ENCODE results near the gene CD63.

Gene CD63

DNA sequence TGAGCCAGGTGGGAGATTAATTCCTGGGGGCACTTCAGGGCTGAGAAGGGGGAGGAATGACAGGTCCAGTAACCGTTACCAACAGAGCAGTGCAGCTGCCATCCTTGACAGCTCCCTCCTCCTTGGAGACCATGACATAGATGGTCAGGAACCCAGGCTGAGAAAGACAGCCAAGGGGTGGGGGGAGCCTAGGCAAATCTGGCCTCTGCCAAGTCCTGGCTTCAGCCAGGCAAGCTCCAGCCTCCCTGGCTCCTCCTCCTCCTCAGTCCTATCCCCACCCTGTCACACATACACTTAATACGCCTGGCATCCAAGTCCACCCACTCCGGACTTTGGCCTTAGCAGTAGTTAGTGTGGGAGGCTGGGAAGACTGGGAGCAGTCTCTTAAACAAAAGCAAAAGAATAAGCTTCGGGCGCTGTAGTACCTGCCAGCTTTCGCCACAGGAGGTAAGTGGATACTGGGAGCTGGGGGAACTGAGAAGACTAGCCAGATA lies 8.7 kb downstream of the CD63 start, which contains the start of gene RDH5:
RDH5 (plus strand) TSS at position 323 of the 494 bp plus-strand sequence. CDS start 792 bp downstream, outside the sequence.
- no peak for DNase-seq

DNA sequence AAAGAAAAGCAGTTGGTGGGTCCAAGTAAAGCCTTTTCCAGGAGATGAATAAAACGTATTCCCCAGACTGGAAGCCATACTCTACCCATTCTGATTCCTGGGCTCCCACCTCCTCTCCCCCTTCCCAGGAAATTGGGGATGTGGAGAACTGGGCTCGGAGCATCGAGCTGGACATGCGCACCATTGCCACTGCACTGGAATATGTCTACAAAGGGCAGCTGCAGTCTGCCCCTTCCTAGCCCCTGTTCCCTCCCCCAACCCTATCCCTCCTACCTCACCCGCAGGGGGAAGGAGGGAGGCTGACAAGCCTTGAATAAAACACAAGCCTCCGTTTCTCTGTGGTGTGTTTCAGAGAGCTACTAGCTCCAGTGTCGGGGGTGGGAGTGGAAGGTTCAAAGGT lies 9.4 kb downstream of the CD63 start:
- DNase-seq = no peak

DNA sequence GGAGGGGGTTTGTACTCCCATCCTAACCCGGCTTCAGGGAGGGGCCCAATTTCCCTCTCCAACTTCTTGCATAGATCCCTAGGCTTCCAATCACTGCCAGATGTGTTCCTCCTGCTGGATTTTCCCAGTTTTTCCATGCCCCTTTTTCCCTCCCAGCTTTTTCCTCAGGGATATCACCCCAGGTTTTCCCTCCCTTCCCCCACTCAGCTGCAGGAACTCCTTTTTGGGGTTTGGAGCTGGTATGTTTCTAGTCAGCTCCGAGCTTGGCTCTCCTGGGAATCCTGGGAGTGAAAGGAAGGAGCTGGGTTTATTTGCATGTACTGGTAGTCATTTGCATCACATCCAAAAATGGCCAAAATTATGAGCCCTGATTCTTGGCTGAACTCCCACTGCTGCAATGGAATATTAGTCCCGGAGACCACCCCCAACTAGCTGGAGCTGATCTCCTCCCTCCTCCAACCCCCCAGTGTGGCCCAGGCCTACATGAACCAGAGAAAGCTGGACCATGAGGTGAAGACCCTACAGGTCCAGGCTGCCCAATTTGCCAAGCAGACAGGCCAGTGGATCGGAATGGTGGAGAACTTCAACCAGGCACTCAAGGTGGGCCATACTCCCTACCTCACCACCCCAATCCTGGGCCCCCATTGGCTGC lies 10.1 kb downstream of the CD63 start:
- DNase-seq = no peak

DNA sequence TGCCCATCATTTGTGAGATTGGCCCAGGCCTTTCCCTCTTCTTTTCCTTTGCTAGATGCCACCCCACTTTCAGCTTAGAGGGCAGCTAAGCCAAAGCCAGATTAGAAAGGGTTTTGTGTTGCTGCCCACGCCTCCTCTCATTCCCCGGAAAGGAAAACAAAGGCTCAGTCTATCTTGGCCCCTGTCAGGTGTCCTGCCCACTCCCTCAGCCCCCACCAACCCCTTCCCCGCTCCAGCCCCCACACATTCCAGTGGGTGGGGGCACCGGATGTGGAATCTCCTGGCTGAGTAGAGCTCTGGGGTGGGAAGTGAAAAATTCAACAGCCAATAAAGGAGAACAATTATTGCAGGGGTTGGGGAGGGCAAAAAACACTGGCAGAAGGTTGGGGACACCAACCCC lies 10.8 kb downstream of the CD63 start:
- DNase-seq = no peak

DNA sequence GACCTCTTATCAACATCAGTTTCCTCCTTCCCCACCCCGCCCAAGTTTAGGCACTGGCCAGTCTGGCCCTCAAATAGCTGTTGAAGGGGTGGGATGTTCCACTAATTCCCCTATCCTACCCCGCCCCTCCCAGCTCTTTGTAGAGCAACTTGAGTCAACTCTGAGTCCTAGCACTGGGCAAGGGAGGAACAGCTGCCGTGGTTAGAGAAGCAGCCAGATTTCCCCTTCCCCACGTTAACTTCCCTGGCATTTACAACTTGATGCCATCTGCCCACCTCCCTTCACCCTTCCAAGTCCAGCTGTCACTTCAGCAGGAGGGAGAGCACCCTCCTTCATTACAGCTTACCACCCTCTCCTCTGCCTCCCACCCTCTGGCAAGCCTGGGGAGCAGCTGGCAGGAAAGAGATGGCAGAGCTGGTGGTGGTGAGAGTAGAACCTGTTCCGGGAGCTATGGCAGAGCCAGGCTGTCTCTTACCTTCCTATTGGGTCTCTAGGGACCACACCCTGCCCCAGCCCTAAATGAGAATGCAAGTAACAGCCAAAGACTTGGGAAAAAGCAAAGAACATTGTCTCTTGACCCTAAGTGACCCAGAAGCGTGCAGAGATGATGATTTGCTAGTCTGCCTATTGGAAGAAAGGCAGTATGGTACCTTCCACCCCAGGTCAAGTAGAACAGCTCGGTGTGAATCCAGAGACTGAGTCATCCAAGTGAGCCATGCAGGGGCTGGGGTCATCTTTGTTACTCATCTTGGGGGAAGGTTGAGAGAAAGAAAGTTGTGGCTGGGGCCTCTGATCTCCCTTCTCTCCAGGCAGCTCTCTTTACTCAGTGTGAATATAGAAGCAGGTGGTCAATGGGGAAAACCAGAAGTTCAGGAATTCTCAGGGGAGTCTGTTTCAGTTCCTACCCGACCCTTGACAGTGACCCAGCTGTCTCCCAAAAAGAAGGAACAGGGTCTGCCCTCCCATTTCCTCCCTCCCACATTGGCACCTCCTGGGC lies 11.5 kb downstream of the CD63 start:
- DNase-seq = no peak

DNA sequence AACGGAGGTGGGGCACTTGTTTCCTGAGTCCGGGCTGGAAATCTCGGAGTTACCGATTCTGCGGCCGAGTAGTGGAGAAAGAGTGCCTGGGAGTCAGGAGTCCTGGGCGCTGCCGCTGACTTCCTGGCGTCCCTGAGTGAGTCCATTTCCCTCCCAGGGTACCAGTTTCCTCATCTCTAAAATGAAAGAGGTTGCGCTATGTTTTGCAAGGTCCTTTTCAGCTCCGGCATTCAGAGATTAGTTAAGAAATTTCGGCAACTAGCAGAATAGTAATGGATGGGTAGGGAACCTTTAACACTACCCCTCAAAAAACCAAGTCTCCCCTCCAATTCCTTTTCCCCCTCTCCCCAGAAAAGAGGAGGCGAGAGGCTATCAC lies 12.2 kb downstream of the CD63 start:
- DNase-seq = no peak

DNA sequence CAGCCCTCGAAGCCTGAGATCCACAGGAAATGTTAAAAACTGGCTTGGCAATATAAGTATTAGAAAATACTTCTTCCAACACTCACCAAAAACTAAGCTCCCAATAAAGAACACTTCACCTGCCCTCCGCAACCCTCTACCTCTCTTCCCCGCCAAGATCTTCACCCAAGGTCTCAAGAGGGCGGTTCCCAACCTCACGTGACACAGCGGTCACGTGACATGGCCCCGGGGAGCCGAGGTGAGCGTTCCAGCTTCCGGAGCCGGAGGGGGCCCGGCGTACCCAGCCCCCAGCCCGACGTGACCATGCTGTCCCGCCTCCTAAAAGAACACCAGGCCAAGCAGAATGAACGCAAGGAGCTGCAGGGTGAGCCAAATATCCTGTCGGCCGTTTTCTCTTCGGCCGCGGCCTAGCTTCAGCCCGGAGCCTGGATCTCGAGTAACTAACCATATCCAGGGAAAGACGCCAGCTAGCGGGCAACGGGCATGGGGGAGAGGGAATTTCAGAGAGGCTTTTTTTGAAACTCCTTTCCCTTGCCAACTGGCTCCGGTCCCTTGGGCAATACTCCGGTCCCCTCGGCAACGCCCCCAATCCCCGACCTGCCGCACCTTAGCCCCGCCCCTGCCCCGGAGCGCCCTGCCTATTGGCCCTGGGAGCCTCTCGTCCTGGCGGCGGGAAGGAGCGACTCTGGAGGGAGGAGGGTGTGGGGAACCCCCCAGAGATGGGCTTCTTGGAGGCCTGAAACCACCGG lies 12.8 kb downstream of the CD63 start, which contains the start of gene BLOC1S1:
BLOC1S1 (plus strand) TSS at position 214 of the 749 bp plus-strand sequence; CDS start at position 220, 6 bp downstream.
- DNase-seq = peak; percentile 94

DNA sequence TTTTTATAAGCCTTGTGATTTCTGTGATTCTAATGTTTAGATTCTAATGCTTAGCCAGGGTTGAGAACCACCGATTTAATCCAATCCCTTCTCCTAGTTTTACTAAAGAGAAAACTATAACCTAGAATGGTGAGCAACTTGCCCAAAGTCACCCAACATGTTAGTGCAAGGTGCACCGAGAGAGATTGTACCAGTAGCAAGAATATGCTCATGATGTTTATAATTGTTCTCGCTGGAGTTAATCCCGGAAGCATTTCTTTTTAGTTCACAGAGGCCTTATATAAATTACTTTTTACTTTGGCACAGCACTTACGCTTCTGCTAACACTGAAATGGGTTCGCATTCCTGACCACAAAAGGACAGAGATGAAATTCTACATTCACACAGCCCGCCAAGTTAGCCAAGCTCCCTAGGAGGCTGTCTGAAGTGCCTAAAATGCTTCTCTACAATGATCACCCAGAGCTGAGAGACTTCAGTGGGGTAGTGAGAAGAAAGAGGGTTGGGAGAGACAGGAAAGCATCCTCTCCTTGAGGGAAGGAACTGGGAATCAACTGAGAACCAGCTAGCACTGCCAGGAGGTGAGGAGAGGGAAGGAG lies 13.5 kb downstream of the CD63 start:
- no peak for DNase-seq

DNA sequence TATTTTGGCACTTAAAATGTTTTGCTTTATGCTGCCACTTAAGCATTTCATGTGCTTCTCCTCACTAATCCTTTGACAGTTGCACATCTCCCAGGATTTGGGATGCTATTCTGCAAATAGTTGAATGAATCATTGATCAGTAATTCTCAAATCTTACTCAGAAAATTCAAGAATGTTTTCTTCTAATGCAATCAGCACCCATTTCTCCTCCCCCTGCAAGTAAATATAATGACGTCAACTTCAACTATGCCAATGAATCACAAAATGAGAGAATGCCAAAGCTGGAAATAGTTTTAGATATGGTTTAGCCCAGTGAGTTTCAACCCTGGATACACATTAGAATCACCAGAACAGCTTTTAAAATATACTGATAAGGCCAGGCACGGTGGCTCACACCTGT lies 15.1 kb downstream of the CD63 start:
- no peak for DNase-seq

DNA sequence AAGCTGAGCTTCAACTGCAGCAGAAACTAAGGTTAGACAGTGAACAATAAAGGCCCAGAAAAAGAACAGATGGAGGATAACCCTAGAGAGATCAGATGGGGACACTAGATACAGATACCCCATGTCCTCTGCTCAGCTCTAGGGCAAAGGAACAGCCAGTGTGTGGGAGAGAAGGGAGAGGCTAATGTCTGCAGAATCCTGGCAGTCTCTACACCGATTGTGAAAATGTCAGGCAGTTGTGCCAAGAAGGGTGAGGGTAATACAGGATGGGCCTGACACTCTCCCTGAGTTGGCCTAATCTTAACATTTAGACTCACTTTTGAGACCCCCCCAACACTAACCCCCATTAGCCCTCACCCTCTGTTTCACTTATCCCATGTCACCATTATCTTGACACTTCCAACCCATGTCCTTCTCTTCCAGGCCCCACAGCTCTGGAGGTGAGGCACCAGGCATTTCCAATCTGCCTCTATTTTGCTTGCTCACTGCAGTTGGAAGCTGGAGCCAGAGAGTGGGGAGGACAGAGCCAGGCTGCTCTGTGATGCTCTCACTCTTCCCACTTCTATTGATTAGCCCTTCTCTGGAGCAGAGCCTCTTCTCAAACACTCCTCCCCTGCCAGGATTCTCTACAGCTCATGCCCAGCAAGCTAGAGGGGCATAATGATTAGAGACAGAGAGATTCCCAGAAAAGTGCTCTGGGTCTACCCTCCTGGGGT lies 16.0 kb downstream of the CD63 start:
- no peak for DNase-seq

DNA sequence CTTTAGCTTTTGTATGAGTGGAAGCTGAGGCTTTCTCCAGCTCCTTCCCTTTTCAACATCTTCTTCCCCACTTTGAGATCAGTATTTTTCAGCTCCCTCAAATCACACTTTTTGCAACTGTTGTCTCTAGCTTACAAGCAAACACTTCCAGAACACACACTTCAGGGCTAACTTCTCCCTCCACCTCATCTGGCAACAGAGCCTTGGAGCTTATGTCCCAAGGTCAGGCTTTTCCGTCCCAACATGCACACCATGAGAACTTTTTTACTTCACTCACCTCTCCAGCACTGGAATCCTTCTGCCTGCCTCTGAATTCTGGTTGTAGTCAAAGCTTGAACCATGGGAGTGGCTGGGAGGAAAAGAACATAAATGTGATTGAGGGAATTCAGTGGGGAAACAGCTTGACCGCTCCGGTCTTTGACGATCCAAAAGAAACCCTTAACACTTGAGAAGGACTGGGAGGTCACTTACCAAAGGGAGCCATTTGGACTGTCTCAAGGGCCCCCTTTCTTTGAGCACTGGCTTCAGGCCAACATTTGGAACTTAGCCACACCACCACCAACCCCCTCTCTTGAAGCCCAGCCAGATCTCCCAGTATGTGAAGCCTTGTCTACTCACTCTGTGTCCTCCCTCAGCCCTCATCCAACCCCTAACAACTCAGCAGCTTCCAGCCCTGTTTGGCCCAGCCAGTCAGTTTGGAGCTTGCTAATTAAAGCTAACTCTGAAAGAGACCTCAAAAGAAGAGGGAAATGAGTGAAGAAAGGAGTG lies 16.8 kb downstream of the CD63 start:
- DNase-seq = no peak

DNA sequence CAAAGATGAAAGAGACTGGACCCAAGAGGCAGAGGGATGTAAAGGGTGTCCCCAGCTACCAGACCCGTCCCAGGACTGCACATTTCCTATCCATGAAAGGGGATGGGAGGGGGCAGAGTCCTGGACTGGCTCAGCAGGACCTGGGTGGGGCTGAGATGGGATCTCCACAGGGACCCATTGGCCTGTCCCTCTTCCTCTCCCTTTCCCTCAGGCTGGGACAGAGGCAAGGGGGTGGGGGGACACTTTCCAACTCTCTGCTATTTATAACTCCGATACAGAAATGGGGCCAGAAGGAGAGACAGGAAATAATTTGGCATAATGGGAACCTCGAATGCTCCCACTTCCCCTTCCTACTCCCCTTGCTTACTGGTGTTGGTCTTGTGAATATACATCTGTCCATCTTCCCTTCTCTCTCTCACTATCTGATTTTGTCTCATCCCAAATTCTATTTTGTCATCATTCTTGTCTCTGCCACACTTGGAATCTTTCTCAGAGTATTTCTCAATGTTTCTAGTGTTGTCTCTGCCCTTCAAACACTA lies 20.0 kb downstream of the CD63 start:
- no peak for DNase-seq

DNA sequence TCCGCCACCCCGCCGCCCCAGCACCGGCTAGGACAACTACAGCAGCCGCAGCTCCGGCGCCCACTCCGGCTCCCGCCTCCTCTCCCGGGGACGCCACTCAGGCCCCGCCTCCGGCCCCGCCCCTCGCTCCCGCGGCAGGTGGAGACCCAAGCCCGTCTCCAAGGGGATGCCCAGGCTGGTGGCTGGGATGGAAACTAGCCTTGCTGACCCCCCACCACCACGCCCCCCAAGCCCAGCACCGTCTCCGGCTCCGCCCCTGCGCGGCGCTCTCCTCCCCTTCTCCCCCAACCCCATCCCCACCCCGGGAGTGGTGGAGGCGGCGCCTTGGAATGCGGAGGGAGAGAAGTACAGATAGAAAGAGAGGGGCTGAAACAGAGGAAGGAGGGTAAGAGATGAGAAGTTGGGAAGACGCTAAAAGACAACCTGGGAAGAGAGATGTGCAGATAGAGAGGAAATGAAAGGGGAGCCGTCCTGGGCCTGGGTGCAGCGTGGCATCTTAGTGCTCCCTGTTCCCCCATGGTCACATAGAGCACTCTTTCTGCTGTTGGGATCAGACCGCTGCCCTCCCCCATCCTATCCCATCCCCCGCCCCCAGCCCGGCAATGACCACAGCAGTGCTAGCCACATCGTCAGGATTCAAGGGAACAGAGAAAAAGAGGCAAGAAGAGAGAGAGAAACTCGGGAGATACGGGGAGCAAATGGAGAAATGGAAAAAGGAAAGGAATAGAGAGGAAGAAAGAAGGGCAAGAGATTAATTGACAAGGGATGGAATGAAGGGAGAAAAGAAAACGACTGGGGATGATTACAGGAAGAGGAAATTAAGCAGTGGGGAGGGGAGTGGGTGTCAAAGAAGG lies 20.7 kb downstream of the CD63 start, which contains the start of gene ITGA7:
ITGA7 (minus strand) TSS at position 64 of the 854 bp plus-strand sequence. CDS start 222 bp downstream, outside the sequence.
- peak; percentile 57 for DNase-seq

DNA sequence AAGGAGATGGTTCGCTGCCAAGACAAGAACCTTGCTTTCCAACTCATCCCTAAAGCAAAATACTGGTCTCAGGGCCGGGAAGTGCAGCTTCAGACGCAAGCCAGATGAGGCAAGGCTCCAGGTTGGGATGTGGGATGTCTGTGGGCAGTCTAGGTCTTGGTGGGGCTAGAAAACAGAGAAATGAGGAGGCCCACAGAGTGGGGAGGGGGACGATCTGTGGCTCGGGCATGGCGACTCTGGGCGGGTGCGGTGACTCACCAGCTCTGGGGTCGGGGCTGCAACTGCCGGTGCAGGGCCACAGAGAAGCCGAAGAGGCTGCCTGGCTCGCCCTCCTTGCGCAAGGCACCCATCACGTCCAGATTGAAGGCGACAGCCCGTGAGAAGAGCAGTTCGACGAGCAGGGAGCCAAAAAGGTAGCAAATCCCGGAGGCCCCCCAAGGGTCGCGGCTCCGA lies 21.6 kb downstream of the CD63 start:
- no peak for DNase-seq

DNA sequence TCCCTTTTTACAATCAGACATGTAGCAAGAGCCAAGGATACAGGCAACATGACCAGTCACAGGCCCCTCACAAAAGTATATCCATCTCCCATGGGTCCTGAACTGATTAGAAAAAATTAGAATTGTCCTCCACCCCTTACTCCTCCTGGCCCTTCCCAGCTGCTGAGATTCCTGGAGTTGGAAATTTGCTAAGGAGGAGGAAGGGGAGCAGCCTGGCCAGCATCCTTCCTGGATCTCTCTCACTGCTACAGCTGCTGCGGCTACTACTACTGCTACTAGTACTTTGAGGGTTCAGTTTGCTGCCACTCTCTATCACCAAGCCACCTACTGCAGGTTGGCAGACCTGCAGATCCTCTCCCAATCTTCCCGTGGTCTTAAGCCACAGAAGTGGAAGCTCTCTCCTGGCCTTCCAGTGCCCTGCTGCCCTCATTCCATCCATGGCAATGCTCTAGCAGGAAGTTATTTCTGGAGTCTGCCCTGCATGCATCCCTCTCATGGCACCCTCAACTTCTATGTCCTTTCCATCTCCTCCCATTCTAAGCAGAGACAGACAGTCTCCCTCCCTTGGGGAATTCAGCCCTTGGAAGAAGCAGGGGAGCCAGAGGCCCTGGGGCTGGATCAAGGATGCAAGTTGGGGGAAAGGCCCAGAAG lies 22.1 kb downstream of the CD63 start:
- no peak for DNase-seq

DNA sequence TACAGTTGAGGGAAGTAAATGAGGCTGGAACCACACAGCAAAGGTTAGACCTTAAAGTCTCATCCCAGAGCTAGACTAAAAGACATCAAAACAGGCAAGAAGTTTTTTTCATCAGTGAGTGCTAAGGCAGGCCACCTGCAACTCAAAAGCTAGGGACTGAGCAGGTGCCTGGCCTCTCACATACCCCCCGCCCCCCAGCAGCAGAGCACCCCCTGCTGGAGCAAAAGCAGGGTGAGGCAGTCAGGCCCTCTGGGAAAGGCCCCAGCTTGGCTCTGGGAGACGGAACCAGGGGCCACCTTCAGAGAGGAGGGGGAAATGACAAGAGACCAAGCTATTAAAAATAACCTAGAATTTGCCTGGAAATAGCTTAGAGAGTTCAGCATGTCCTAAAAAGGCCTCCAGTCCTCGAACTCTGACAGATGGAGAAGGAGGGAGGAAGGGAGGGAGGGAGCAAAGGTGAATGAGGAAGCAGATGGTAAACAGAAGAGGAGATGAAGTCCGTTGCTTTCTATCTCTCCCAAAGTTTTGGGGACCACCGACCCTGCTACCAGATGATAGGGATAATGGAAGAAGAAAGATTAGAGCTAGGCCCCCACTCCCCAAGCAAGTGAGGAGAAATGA lies 22.9 kb downstream of the CD63 start:
- DNase-seq = no peak

DNA sequence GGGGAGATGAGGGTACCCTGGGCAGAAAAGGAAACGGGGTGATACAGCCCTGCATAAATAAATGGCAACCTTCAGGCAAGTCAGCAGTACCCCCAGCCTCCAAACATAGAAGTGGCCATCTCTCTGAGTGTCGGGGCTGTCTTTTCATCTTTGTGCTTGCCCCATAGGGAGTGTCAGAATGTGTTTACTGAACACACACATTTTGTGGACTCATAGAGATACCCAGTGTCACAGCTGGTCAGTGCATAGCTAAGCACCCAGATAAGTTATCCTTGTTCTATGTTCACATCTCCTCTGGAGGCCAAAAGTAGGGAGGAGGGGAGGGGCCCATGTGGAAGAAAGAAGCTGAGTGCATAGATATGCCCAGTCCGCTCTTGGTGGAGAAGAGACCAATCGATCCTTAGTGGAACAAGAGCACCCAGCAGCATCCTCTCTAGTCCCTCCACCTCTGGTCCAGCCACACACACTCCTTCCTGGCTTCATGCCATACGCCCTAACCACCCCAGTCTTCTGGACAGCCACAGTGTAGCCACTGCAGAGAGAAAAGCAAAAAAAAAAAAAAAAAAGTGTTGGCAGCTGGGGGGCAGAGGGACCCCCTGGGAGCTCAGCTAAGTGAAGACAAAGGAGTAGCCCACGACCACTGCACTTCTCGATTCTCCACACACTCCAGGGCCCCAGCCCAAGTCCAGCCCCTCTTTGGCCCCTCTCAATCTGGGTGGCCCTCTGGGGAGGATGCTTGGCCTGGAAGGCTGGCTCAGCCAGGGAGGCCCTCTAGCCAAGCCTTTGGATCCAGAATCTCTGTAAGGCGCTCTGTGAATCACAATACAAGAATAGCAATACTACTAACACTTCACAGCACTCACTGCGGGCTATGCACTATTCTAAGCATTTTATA lies 23.7 kb downstream of the CD63 start:
- DNase-seq = no peak
